ENCODE measurements around the gene ZMAT5.

The ZMAT5 gene

GRCh38 chr22:29799217-29799680, 32.4 kb upstream of the ZMAT5 start:
- peak; percentile 26 for TF ChIP-seq CTCF (conservative IDR thresholded peaks at IDR 0.05; ENCODE audit: low read depth, low read length)

GRCh38 chr22:29798801-29799200, 32.0 kb upstream of the ZMAT5 start:
- DNase-seq (ENCODE audit: low read depth), result no peak
- TF ChIP-seq CTCF (conservative IDR thresholded peaks at IDR 0.05; ENCODE audit: low read depth, low read length), result no peak

More at GRCh38 chr22:29799217-29799680, 32.4 kb upstream of the ZMAT5 start:
- DNase-seq (ENCODE audit: low read depth), result peak; percentile 93
- H3K4me3 ChIP-seq (ENCODE audit: low read depth, low read length), result no peak overlapping the region

GRCh38 chr22:29798318-29798717, 31.5 kb upstream of the ZMAT5 start:
- no peak overlapping the region for H3K4me3 ChIP-seq (ENCODE audit: low read depth, low read length)
- no peak for TF ChIP-seq CTCF (conservative IDR thresholded peaks at IDR 0.05; ENCODE audit: low read depth, low read length)
- DNase-seq (ENCODE audit: low read depth), result peak; percentile 29

More at GRCh38 chr22:29798801-29799200, 32.0 kb upstream of the ZMAT5 start:
- H3K4me3 ChIP-seq (ENCODE audit: low read depth, low read length), result no peak overlapping the region

GRCh38 chr22:29797351-29797750, 30.5 kb upstream of the ZMAT5 start:
- no peak overlapping the region for H3K4me3 ChIP-seq (ENCODE audit: low read depth, low read length)
- TF ChIP-seq CTCF (conservative IDR thresholded peaks at IDR 0.05; ENCODE audit: low read depth, low read length), result no peak
- no peak for DNase-seq (ENCODE audit: low read depth)

GRCh38 chr22:29795663-29796062, 28.9 kb upstream of the ZMAT5 start:
- H3K4me3 ChIP-seq (ENCODE audit: low read depth, low read length), result no peak overlapping the region
- no peak for DNase-seq (ENCODE audit: low read depth)
- TF ChIP-seq CTCF (conservative IDR thresholded peaks at IDR 0.05; ENCODE audit: low read depth, low read length), result no peak

GRCh38 chr22:29793396-29793795, 26.6 kb upstream of the ZMAT5 start:
- TF ChIP-seq CTCF (conservative IDR thresholded peaks at IDR 0.05; ENCODE audit: low read depth, low read length), result no peak
- no peak overlapping the region for H3K4me3 ChIP-seq (ENCODE audit: low read depth, low read length)
- DNase-seq (ENCODE audit: low read depth), result no peak

- no peak overlapping the region for H3K4me3 ChIP-seq (ENCODE audit: low read depth, low read length)
Measured at GRCh38 chr22:29790061-29790460, 23.3 kb upstream of the ZMAT5 start.

More at GRCh38 chr22:29790061-29790460, 23.3 kb upstream of the ZMAT5 start:
- no peak for TF ChIP-seq CTCF (conservative IDR thresholded peaks at IDR 0.05; ENCODE audit: low read depth, low read length)
- no peak for DNase-seq (ENCODE audit: low read depth)
